Measurements from ENCODE around the gene HUWE1. TPM values are rescaled to one million over a fixed set of nuclear protein-coding genes. Genes with fewer than 3 reads are reported as not detected.

HUWE1 gene
- total RNA-seq, 2 donors from 2014 or later, result 316 to 325 TPM

DNA sequence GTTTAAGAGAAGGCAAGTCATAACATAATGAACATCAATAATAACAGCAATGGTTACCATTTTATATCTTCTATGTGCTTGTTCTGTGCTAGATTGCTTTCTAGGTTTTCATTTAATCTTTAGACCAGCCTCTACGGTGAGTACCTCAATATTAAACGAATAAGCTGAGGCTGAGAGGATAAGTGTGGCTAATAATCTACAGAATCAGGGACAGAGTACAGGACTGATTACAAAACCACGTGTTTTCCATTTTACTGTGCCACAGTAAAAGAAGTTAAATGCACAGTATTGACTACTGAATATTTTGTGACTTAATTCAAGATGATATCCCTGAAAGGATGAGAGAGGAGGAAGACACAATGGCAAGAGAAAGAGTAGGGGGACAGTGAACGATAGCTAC, 56.3 kb downstream of the HUWE1 start:
- no peak overlapping the region for H3K9ac ChIP-seq (ENCODE audit: extremely low read depth, low read length, poor library complexity, severe bottlenecking)
- Mint-ChIP-seq H3K27ac (no peak overlapping the region), H3K4me1 (no peaks in the 10 kb centered on the region), H3K36me3 (ENCODE audit: low read depth) (peaks cover 69% of the 10 kb centered on the region), H3K27me3 (ENCODE audit: insufficient read depth) (no peaks in the 10 kb centered on the region), H3K4me3 (no peak overlapping the region), H3K9me3 (peaks cover 46% of the 10 kb centered on the region)
- DNase-seq, result no peak
- TF ChIP-seq, protein P1, sequence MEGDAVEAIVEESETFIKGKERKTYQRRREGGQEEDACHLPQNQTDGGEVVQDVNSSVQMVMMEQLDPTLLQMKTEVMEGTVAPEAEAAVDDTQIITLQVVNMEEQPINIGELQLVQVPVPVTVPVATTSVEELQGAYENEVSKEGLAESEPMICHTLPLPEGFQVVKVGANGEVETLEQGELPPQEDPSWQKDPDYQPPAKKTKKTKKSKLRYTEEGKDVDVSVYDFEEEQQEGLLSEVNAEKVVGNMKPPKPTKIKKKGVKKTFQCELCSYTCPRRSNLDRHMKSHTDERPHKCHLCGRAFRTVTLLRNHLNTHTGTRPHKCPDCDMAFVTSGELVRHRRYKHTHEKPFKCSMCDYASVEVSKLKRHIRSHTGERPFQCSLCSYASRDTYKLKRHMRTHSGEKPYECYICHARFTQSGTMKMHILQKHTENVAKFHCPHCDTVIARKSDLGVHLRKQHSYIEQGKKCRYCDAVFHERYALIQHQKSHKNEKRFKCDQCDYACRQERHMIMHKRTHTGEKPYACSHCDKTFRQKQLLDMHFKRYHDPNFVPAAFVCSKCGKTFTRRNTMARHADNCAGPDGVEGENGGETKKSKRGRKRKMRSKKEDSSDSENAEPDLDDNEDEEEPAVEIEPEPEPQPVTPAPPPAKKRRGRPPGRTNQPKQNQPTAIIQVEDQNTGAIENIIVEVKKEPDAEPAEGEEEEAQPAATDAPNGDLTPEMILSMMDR (conservative IDR thresholded peaks at IDR 0.05), result no peak
- 100% methylated on average over 3 of the region's 4 CpGs for WGBS, 2 experiments (ENCODE audit: insufficient coverage in 1 of 2, insufficient read length in 1 of 2)
- peaks cover 6% of the 10 kb centered on the region for H3K4me1 ChIP-seq (ENCODE audit: control insufficient read depth, insufficient read depth, low read length)
- H3K27me3 ChIP-seq (ENCODE audit: control insufficient read depth, insufficient read depth, low read length, poor library complexity, severe bottlenecking), result no peaks in the 10 kb centered on the region
- H3K36me3 ChIP-seq (ENCODE audit: control insufficient read depth, insufficient read depth, low read length), result peaks cover 83% of the 10 kb centered on the region
- no peak overlapping the region for H3K27ac ChIP-seq (ENCODE audit: low read depth, low read length)
- H3K4me3 ChIP-seq (ENCODE audit: low read length), result no peak overlapping the region
- H3K9me3 ChIP-seq (ENCODE audit: control insufficient read depth, low read length), result no peaks in the 10 kb centered on the region

DNA sequence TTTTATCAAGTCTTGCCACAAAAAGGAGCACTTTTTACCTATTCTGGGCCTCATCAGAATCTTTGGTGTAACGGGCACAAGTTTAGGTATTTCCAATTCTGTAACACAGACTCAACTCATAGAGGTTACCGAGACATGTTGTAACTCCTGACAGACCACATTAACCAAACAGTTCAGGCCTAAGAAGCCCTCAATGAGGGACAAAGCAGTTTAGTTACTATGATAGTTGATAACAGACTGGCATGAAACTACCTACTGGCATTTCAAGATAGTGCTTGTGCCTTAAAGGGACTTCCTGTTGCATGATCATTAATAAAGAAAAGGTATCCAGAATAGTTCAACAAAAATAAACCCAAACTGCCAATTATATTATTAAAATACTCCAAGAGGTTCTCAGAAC, 64.1 kb downstream of the HUWE1 start:
- Histone ChIP-seq H3K27ac (ENCODE audit: low read depth, low read length) (no peak overlapping the region), H3K9me3 (ENCODE audit: control insufficient read depth, low read length) (no peaks in the 10 kb centered on the region), H3K27me3 (ENCODE audit: control insufficient read depth, insufficient read depth, low read length, poor library complexity, severe bottlenecking) (no peaks in the 10 kb centered on the region), H3K4me1 (ENCODE audit: control insufficient read depth, insufficient read depth, low read length) (no peaks in the 10 kb centered on the region), H3K36me3 (ENCODE audit: control insufficient read depth, insufficient read depth, low read length) (peaks cover 88% of the 10 kb centered on the region), H3K9ac (ENCODE audit: extremely low read depth, low read length, poor library complexity, severe bottlenecking) (no peak overlapping the region), H3K4me3 (ENCODE audit: low read length) (no peak overlapping the region)
- TF ChIP-seq, protein P1 (conservative IDR thresholded peaks at IDR 0.05), result no peak
- no peak overlapping the region for H3K4me3 Mint-ChIP-seq
- H3K9me3 Mint-ChIP-seq, result peaks cover 34% of the 10 kb centered on the region
- 100% methylated on average over 2 of the region's 2 CpGs; no CpG with 5 or more reads in 1 of the 2 experiments for WGBS, 2 experiments (ENCODE audit: insufficient coverage in 1 of 2, insufficient read length in 1 of 2)
- DNase-seq, result no peak
- no peaks in the 10 kb centered on the region for H3K27me3 Mint-ChIP-seq (ENCODE audit: insufficient read depth)
- peaks cover 74% of the 10 kb centered on the region for H3K36me3 Mint-ChIP-seq (ENCODE audit: low read depth)
- H3K27ac Mint-ChIP-seq, result no peak overlapping the region
- no peaks in the 10 kb centered on the region for H3K4me1 Mint-ChIP-seq

DNA sequence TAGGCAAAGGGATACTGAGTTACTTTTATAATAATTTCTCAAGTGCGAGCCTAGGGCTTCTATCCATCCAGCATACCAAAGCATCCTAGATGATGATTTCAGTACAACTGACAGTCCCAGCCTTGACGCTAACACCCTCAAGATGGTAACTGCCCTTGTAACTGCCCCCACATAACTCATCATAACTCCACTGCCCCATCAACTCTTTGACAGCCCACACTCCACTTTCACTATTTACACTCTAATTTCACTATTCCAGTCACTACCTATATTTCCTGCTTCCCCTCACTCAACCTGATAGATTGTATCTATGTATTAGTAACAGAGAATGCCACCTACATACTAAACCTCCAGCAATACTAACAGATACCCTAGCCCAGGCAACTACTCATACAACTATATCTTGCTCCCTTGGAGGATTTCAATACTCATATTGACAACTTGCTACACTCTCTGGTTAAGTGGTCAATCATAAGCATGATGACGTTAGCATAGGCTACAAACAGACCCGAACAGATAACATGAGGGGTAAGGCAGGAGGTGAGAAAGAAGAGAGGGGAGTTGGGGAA, 65.0 kb downstream of the HUWE1 start:
- peaks cover 90% of the 10 kb centered on the region for H3K36me3 ChIP-seq (ENCODE audit: control insufficient read depth, insufficient read depth, low read length)
- no peak overlapping the region for H3K27ac ChIP-seq (ENCODE audit: low read depth, low read length)
- H3K27ac Mint-ChIP-seq, result no peak overlapping the region
- H3K4me1 ChIP-seq (ENCODE audit: control insufficient read depth, insufficient read depth, low read length), result no peaks in the 10 kb centered on the region
- WGBS, 2 experiments (ENCODE audit: insufficient coverage in 1 of 2, insufficient read length in 1 of 2), result 74% methylated on average over 4 of the region's 4 CpGs; no CpG with 5 or more reads in 1 of the 2 experiments
- no peaks in the 10 kb centered on the region for H3K27me3 ChIP-seq (ENCODE audit: control insufficient read depth, insufficient read depth, low read length, poor library complexity, severe bottlenecking)
- peaks cover 41% of the 10 kb centered on the region for H3K9me3 Mint-ChIP-seq
- DNase-seq, result no peak
- no peaks in the 10 kb centered on the region for H3K27me3 Mint-ChIP-seq (ENCODE audit: insufficient read depth)
- peaks cover 74% of the 10 kb centered on the region for H3K36me3 Mint-ChIP-seq (ENCODE audit: low read depth)
- H3K4me3 ChIP-seq (ENCODE audit: low read length), result no peak overlapping the region
- no peaks in the 10 kb centered on the region for H3K4me1 Mint-ChIP-seq
- no peaks in the 10 kb centered on the region for H3K9me3 ChIP-seq (ENCODE audit: control insufficient read depth, low read length)
- no peak overlapping the region for H3K4me3 Mint-ChIP-seq
- TF ChIP-seq, protein P1 (conservative IDR thresholded peaks at IDR 0.05), result no peak
- no peak overlapping the region for H3K9ac ChIP-seq (ENCODE audit: extremely low read depth, low read length, poor library complexity, severe bottlenecking)
